Stimulated activated CD4-positive, alpha-beta T cell treated with anti-CD3 and anti-CD28 coated beads, Interleukin-12 subunit alpha, Interleukin-12 subunit beta, amount 100 ng/mL, for 24 hours (primary cell): ENCODE data around the gene DNMT3L.
"Not testable (repeated sequence)": the region's sequence is repeated elsewhere in the genome, so short reads cannot be mapped to it uniquely, and the experiment has no call there.

Source experiments
- DNase-seq, 2 experiments: peaks; one replicate each; pipeline ENCODE4 v3.0.0-alpha.2; 2020; ENCODE audit warnings: low read depth in 2 of 2

The DNMT3L gene

DNA sequence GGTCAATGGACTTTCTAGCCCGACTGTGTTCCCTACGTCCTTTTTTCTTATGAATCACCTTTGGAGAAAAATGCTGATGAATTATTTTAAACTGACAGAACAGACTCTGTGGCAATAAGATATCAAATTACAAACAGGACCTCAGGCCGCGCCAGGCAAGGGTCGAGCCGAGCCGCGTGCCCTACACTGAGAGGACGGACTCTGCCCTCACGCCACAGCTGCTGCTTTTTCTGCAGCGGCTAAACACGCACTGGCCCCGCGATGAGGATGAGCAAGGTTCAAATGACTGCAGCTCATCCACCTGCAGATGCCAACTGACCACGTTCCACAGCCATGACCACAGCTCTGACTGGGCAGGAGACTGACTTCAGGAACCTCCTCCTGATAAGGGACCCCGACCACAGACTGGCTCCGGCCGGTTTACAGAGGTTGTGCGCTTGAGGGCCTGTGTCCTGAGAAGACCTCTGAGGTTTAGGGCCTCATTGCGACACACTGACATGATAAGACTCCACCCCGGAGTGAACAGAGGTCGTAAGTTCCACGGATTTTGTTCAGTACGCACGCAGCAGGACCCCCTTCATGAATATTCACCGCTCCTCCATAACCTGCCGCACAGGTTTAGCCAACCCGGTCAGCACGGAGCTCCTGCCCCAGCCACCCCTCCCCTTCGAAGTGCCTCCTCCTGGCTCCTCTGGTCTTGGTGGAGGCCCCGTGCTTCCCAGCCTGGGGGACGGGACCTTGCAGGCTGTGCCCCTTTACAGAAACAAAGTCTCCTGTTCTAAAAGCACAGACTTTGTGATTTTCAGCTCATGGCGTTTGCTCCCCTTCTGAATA is 12.3 kb downstream of the DNMT3L start:
- DNase-seq: not testable (repeated sequence)

DNA sequence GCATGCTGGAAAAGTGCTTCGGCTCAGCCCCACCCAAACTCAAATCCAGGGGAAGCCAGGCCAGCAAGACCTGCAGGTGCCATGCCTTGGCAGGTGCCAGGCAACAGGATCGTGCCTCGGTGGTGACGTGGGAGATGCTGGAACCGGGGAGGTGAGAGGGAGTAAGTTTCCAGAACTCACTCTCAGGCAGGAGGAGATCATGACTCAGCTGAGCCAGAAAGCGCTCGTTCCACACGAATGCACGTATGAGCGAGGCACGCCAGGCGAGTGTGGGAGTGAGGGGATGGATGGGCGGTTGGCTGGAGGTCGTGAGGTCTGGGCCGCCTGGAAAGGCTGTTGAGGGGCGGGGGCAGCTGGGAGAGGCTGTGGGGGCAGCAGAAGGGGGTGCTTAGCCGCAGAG is 13.8 kb downstream of the DNMT3L start:
- not testable (repeated sequence) for DNase-seq

DNA sequence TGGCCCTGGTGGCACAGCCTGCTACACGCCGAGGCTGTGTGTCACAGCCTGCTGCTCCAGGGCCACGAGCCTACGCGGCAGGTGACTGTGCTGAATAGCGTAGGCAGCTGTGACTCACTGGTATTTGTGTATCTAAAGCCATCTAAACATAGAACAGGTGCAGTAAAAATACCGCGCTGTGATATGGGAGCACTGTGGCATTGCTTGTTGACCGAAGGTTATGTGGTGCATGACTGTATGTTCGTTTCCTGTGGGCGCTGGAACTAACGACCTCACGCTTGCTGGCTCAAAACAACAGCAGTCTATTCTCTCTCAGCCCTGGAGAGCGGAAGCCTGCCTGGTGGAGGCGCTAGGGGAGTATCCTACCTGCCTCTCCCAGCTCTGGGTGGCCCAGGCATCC is 17.7 kb downstream of the DNMT3L start:
- DNase-seq: not testable (repeated sequence)

DNA sequence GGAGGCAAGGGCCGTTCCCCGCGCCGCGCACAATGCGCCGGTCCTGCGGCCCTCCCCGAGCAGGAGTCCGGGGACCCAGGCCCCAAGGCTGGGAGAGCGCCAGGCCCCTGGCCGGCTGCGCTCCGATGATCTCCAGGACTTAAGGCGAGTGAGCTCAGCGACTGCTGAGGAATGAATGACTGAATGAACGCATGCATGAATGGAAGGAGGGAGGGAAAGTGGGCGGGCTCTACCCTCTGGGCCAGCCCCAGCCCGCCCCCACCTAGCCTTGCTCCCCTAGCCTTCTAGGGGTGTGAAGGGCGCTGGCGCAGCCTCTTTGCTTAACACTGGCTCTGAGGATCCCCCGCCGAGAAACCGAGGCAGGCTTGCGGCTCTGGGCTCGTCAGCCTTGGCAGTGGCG is 20.4 kb downstream of the DNMT3L start:
- not testable (repeated sequence) for DNase-seq

DNA sequence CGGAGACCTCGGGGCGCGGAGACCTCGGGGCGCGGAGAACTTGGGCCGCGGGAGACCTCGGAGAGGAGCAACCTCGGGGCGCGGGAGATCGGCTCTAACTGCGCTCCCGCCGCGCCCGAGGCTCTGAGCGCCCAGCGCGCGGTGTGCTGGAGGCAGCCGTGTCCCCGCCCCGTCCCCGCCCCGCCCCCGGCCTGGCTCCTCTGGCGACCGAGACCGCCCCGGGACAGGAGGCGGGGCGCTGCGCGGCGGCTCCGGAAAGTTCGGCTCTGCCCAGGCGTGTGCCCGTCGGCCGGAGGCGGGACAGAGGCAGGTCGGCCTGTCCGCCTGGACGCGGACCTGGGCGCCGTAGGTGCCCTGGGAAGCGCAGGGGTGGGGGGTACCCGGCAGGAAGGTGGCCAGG is 20.9 kb downstream of the DNMT3L start, which contains the start of gene ICOSLG:
Gene ICOSLG, minus strand, starts transcription at position 102 of the 400 bp plus-strand sequence. CDS start 126 bp downstream, outside the sequence.
- not testable (repeated sequence) for DNase-seq

DNA sequence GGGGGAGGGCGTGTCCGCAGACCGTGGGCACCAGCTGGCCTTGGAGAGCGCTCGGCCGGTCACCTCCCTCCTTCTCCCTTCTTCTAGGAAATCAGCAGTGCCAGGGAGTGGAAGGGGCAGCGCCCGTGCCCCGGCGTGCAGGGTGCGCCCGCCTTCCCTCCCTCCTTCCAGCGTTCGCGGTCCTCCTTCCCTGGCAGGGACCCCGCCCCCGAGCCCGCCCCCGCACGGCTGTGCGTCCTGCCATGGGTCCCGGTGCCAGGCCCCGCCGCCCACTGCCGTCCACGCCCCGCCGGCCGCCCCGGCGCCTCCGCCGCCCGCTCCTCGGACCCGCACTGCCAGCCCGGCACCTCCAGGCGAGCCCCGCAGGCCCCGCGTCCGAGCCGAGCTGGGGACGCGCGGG is 21.3 kb downstream of the DNMT3L start:
- DNase-seq: not testable (repeated sequence)

DNA sequence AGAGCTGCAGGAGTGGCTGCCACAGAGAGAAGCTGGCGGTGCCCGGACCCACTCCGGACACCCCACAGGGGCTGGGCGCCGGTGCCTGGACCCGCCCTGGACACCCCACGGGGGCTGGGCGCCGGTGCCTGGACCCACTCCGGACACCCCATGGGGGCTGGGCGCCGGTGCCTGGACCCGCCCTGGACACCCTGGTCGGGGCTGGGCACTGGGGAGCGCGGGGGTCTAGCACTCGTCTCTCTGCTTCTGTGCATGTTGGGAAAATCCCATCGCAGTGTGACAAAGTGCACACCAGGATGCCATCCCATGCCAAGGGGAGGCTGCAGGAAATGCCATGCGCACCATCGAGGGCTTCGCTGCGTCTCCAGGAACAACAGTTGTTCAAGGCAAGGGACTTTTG is 32.1 kb downstream of the DNMT3L start:
- DNase-seq: not testable (repeated sequence)

DNA sequence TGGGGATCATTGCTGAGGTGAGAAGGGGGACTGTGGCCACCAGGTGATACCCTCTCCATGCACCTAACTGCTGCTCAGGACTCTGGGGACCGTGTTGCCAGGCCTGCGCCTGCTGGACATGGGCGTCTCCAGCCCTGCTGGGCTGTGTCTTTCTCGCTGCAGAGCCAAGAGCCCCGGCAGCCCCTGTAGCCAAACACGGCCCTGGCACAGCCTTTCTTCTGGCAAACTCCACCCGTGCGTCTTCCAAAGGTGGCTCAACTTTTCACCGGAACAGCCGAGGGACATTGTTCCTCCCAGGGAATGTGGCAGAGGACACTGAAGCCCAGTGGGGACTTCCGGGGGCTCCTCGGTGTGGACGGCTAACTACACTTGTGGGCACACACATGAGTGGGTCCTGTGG is 33.6 kb downstream of the DNMT3L start:
- DNase-seq: not testable (repeated sequence)

DNA sequence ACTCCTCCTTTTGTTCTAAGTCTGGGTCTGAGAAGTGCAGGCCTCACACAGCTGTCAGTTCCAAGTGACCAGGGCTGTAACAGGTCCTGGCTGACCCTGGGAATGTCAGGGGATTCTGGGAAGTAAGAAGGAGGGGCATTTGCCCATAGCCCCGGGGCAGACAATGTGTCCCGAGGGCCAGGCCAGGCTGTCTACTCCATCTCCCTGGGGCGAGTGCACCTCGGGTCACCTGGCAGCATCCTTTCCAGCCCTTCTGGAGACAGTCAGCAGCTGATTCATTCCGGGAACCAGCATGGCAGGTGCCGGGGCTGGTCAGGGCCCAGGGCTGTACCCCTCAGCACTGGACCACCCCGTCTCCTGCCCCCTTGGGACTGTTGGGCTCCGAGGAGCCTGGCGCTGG is 34.1 kb downstream of the DNMT3L start:
- not testable (repeated sequence) for DNase-seq

DNA sequence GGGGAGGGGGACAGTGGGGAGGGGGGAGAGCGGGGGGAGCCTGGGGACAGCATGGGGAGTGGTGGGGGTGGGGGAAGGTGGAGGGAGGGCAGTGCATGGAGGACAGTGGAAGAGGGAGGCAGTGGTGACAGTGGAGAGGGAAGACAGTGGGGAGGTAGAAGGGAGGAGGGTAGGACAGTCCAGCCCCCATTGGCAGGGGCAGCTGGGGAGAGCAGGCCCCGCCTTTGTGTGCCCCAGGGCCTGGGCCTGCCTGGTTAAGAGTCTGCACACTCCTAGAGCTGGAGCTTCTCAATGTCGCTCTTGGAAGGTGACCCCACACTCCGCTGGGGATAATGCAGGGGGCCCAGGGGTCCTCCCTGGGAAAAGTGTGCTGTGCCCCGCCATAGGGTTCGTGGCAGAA is 36.1 kb downstream of the DNMT3L start:
- DNase-seq: not testable (repeated sequence)

DNA sequence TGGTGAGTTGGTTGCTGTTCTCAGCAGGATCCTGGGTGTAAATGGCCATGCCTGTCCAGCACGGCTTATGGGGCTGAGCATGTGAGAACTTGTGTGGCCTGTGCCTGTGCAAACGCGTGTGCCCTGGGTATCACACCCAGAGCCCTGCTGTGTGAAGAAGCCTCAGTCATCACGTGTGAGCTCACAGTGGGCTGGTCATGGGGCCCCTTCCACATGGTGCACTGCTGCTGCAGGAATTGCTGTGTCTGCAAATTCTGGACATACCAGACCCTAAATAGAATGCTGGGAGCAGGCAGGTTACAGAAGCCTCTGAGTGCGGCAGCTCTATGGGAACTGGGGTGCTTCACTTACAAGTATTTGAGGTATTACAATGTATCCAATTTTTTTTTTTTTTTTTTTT is 38.4 kb downstream of the DNMT3L start:
- not testable (repeated sequence) for DNase-seq

DNA sequence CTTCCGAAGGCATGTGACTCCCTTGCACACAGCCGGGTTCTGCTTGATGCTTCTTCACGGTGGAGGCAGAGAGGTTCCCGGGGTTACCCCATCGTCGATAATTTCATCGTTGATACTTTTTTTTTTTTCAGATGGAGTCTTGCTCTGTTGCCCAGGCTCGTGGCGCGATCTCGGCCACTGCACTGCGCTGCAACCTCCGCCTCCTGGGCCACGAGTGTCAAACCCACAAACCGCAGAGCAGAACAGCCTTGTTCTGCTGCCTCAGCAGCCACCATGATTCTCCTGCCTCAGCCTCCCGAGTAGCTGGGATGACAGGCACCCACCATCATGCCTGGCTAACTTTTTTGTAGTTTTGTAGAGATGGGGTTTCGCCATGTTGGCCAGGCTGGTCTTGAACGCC is 41.0 kb downstream of the DNMT3L start:
- not testable (repeated sequence) for DNase-seq

DNA sequence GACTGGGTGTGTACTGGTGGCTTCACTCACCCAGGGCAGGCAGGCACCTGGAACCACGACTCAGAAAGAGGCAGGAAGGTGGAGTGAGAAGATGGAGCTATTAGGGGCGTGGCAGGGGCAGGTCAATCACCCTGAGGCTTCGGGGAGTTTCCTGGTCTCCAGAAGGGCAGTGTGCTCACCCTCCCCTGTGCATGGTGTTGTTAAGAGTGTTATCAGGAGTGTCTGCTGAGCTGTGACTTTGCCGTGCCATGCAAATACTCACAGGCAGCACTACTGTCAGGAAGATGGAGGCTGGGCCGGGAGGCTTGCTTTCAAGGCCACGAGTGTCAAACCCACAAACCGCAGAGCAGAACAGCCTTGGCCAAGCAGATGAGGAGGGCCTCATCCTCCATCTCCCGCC is 43.2 kb downstream of the DNMT3L start:
- DNase-seq: not testable (repeated sequence)

DNA sequence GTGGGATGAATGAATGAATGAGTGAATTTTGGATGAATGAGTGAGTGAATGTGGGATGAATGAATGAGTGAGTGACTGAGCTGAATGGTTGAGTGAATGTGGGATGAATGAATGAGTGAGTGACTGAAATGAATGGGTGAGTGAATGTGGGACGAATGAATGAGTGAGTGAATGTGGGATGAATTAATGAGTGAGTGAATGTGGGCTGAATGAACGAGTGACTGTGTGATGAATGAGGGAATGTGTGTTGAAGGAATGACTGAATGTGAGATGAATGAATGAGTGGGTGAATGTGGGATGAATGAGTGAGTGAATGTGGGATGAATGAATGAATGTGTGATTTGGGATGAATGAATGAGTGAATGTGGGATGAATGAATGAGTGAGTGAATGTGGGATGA is 49.7 kb downstream of the DNMT3L start:
- DNase-seq: not testable (repeated sequence)

DNA sequence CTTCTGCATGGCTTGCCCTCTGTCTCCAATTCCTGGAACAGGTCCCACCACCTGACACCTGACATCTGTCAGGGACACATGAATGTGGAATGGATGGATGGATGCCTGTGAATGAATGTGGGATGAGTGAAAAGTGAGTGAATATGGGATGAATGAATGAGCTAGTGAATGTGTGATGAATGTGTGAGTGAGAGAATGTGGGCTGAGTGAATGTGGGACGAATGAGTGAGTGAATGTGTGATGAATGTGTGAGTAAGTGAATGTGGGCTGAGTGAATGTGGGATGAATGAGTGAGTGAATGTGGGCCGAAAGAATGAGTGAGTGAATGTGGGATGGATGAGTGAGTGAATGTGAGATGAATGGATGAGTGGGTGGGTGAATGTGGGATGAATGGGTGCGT is 50.1 kb downstream of the DNMT3L start:
- DNase-seq: not testable (repeated sequence)

DNA sequence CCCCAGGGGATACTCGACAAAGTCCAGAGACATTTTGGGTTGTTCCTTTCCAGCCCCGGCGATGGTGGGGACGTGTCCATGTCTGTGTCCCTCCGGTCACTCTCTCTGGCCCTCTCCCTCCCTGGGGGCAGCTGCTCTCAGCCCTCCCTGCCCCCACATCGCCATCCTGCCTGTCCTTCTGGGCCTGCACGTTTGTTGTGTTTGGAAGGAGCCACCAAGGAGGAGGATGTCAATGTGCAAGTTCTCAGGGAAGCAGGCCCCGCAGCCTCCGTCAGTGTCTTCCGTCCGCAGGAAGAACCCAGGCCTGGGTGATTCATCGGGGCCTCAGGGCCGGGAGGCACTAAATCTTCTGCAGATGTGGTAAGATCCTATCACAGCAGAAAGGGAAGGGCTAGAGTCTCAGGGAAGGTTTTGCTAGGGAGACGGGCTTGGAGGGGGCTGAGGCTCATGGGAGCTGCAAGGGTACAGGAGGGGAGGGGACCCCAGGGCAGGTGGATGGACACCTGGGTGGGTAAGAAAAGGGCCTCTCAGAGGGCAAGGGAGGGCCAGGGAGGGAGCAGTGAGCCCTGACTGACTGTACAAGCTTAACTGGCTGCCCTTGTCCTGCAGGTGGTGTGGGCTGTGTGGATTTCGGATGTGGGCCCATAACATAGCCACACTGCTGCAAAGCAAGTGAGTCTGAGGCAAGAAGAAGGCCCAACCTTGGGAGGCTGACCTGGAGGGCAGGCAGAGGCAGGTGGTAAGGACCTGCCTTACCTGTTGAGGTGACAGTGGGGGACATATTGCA is 53.6 kb downstream of the DNMT3L start:
- DNase-seq: not testable (repeated sequence)

DNA sequence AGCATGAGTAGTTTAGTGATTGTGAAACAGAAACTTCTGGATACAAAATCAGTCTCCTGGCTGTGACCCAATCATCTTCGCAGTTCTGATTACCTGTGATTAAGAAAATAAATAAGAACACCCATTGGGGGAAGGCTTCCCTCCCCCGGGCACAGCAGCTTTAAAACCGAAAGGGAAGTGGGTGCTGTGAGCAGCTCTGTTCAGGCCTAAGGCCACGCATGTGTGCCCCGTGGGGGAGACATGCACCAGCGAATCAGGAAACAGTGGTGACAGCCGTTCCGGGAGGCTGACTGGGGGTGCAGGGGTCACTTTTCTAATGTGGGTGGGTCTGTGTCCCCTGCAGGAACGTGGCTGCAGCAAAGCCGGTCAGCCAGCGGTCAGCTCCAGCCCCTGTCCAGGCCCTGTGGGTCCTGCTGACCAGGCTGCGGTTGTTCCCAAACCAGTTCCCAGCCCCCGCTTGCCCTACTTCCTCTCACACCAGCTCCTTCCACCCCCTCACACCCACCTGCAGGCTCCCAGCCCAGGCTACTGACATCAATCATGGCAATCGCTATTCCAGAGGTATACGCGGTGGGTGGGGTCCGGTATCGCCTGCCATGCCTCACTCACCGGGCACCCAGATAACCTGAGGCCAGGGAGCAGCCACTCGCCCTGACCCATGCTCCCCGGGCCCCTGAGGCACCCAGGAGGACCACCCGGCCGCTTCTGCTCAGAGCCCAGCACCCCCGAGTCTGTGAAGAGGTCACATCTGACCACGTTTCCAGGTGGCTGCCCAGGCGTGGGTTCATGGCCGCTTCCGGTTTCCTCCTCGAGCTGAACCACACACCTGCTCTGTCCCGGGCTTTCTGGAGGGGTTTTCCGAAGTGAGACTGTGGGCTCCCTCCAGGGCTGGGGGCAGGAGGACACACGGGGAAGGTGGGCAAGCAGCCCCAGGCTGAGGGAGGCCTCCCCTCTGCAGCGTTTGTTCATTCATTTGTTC is 54.7 kb downstream of the DNMT3L start:
- DNase-seq: not testable (repeated sequence)

DNA sequence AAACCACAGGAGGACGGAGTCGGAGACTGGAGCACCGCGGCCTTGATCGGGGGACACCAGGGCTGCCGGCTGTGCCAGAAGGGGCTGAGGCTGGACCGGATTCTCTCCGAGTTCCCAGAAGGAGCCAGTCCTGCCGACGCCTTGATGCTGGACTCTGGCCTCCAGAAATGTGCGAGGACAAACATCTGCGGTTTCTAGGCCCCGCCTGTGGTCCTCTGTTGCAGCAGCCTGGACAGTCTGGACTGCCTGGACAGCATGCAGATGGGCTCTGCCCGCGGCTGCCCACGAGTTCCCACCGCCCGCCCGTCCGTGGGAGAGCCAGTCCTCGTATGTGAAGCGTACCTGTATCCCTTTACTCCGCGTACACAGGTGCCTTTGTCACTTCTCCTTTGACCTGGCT is 55.5 kb downstream of the DNMT3L start:
- DNase-seq: not testable (repeated sequence)

DNA sequence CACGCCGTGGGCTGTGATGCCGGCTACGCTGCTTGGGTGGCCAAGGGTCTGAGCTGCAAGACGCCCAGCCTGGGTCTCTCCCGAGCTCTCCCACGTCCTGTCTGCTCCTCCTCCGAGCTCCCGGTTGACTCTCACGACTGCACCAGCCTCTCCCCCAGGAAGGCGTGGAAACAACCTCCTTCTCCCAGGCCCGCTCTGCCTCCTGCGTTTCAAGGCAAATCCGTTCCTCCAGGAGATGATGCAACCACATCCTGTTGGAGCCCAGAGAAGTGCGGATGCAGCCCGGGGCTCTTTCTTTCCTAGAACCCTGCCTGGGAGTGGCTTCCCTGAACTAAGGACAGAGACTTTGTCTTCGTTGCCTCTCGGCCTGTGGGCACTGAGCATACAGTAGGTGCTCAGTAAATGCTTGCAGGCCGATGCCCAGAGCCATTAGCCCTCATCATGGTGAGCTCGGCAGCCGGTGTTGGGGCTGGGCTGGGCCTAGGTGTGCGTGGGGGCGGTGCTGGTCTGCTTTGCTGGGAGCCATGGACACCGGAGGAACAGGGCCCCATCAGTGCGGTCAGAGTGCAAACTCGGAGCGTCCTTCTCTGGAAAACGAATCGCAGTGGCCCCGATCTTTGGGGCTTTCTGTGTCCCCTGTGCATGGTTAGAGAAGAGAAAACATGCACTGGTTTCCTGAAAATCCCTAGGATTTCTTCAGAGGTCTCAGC is 59.0 kb downstream of the DNMT3L start:
- not testable (repeated sequence) for DNase-seq

DNA sequence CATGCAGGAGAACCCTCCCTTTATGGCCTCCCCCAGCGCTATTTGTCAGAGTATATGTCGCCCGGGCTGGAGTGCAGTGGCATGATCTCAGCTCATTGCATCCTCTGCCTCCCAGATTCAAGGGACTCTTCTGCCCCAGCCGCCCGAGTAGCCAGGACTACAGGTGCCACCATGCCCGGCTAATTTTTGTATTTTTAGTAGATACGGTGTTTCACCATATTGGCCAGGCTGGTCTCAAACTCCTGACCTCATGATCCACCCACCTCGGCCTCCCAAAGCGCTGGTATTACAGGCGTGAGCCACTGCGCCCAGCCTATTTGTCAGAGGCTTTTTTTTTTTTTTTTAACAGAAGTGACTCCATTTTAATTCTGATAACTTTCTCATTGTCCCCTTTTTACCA is 61.7 kb downstream of the DNMT3L start:
- not testable (repeated sequence) for DNase-seq

DNA sequence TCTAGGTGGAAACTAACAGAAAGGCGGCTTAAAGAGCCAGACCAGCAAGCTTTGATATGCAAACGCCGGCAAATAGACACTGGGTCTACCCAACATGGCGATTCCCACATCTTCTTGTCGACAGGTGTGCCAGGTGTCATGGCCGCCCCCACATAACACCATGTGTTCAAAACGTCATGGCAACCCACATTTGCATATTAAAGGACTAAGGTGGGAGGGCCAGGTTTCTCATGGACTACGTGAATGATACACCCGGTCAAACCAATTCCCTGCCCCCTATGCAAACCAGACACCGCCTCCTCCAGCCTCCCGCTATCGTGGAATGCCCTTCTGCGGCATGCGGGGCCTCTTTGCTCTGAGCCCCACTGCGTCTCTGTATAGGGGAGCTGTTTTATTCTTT is 62.2 kb downstream of the DNMT3L start:
- DNase-seq: no peak
